ENCODE results near the gene NOTCH3.

The NOTCH3 gene

DNA sequence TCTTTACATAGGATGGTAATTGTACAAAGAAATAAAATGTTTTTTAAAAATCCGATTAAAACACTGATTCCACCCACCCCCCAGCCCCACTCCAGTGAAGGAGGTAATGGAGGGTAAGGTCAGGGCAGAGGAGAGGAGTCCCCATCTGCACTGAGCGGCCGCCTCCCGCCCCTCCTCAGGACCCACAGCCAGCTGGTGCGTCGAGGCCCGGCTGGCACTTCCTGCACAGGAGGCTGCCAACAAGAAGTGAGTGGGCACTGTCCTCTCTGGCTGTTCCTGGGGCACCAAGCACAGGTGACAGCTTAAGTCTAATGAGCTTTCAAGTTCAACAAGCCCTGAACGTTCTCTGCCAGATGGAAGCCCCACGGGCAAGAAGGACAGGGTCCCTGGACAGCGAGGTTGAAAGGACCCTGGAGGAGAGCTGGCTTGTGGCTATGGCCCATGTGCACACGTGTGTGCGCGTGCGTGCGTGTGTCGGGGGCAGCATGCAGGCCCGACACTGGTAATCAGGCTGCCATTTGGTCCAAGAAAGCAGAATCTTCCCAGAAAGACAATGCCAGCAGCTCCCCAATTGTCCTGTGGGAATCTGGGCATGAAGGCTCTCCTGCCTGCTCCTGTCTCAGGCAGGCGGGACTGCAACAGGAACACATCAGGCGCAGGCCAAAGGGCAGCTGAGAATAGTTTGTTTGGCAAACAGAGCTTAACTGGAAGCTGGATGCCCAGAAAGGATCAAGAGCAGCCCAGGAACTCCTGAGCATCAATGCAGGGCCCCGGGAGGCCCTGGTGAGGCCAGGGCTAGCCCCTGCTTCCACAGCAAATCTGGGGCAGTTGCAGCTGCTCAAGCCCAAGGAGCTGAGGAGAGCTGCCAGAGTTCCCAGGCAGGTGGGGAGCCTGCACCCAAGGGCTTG is 46.6 kb upstream of the NOTCH3 start:
- DNase-seq (ENCODE audit: extremely low read depth, low read depth), result no peak
- TF ChIP-seq, protein P1, sequence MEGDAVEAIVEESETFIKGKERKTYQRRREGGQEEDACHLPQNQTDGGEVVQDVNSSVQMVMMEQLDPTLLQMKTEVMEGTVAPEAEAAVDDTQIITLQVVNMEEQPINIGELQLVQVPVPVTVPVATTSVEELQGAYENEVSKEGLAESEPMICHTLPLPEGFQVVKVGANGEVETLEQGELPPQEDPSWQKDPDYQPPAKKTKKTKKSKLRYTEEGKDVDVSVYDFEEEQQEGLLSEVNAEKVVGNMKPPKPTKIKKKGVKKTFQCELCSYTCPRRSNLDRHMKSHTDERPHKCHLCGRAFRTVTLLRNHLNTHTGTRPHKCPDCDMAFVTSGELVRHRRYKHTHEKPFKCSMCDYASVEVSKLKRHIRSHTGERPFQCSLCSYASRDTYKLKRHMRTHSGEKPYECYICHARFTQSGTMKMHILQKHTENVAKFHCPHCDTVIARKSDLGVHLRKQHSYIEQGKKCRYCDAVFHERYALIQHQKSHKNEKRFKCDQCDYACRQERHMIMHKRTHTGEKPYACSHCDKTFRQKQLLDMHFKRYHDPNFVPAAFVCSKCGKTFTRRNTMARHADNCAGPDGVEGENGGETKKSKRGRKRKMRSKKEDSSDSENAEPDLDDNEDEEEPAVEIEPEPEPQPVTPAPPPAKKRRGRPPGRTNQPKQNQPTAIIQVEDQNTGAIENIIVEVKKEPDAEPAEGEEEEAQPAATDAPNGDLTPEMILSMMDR (IDR thresholded peaks at IDR 0.05; ENCODE audit: low read depth, low read length), result no peak

DNA sequence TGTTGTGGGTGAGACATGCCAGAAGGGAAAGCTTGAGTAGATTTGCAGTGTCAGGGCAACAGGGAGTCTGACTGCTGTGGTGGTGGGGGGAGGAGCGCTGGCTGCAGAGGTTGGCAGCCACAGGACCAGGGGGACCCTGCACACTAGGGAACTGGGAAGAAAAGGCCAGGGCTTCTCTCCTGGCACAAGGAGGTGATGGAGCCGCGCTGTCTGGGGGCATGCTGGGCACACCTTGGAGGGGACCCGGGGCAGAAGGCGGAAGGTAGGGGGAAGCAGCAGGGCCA is 45.3 kb upstream of the NOTCH3 start:
- no peak for DNase-seq (ENCODE audit: extremely low read depth, low read depth)
- TF ChIP-seq, protein P1 (IDR thresholded peaks at IDR 0.05; ENCODE audit: low read depth, low read length), result no peak

GRCh38 chr19:15245370-15246197 is 44.8 kb upstream of the NOTCH3 start:
- TF ChIP-seq, protein P1 (IDR thresholded peaks at IDR 0.05; ENCODE audit: low read depth, low read length), result no peak
- DNase-seq (ENCODE audit: extremely low read depth, low read depth), result no peak

GRCh38 chr19:15244808-15245207 is 44.0 kb upstream of the NOTCH3 start:
- TF ChIP-seq, protein P1 (IDR thresholded peaks at IDR 0.05; ENCODE audit: low read depth, low read length), result no peak
- DNase-seq (ENCODE audit: extremely low read depth, low read depth), result no peak

- DNase-seq (ENCODE audit: extremely low read depth, low read depth), result no peak
These were observed 43.5 kb upstream of the NOTCH3 start for GRCh38 chr19:15244106-15244803.

DNA sequence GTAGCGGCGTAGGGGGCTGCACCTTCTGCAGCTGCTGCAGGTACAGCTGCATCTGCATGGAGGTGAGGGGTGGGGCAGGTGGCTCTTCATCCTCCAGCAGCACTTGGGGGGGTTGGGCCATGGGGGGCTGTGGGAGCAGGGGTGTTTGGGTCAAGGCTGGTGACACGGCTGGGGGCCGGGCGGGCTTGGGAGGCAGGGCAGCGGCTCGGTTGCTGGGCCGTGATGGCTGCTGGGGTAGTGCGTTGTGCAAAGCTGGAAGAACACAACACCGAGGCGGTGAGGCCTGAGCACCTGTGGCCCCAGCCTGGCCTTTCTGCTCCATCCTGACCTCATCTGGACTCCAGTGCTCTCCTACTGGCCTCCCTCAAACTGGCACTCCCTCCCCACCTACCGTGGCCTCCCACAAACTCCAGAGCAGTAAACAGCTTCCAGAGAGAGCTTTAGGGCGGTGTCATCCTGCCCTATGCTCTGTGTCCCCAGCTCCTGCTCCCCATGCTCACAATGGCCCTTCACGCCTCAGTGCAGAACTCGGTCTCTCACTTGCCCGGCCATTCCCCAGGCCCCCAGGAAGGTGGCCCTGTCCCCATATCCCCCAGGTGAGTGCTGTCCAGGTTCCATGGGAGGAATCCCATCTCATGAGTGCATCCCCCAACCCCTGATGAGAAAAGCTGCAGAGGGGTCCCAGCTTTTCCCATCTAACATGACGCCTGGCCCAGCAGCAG is 42.6 kb upstream of the NOTCH3 start:
- DNase-seq (ENCODE audit: extremely low read depth, low read depth), result no peak
- TF ChIP-seq, protein P1 (IDR thresholded peaks at IDR 0.05; ENCODE audit: low read depth, low read length), result no peak

More at GRCh38 chr19:15244106-15244803, 43.5 kb upstream of the NOTCH3 start:
- TF ChIP-seq, protein P1 (IDR thresholded peaks at IDR 0.05; ENCODE audit: low read depth, low read length), result no peak
